K562 (cell line): ENCODE measurements around the gene INPP4B. TPM values are rescaled to one million over a fixed set of nuclear protein-coding genes. Genes with fewer than 3 reads are reported as not detected.

Experiments used
- ATAC-seq: fragments of 200-7000 bp; cut with Tn5 transposase; 3 replicates; pipeline ENCODE4 v1.9.1; 2020; ENCODE audit warnings: moderate library complexity
- BruUV-seq: library from RNA; stranded (reverse); fragments of 400-500 nt; replicated peaks from 2 replicates; lab custom pipeline; 2021; lab: Mats Ljungman, UMichigan
- CTCF ChIA-PET: fragments of 300-600 bp; formaldehyde crosslinking; extraction: SDS; loops from one replicate; lab custom pipeline; 2021; ENCODE audit warnings: low intra/inter-chr PET ratio; lab: Yijun Ruan, JAX
- POLR2A ChIA-PET: fragments of 300-600, 350-650 bp; sonication (Branson Sonifier 250); formaldehyde crosslinking; extraction: SDS; loops from one replicate; lab custom pipeline; 2021; ENCODE audit warnings: antibody characterized with exemption, inconsistent platforms; lab: Yijun Ruan, JAX
- DNase-seq, 4 experiments: peaks; one replicate each; pipeline versions ENCODE4 v3.0.0 to v3.0.0-alpha.2; 2011 to 2018; ENCODE audit warnings: low spot score in 3 of 4, mixed read lengths in 3 of 4; ENCODE audit errors: extremely low read depth in 1 of 4
- FAIRE-seq: peaks from 2 replicates; lab custom pipeline; 2011; peaks lifted over from hg19 to GRCh38; lab: Jason Lieb, UNC
- H2AFZ ChIP-seq: 2 replicates; pipeline ENCODE4 v1.6.0; 2011; ENCODE audit warnings: low read depth, low read length, control low read depth, inconsistent platforms
- H3K27ac ChIP-seq: fragments of 200-600 bp; 3 replicates; pipeline ENCODE4 v1.8.0; 2011; ENCODE audit warnings: low read depth, mild to moderate bottlenecking, control low read depth, inconsistent platforms, low read length, moderate library complexity, mixed read lengths; ENCODE audit errors: extremely low read depth
- H3K27me3 ChIP-seq, 2 experiments: fragments of 300-600 bp in 1 of 2; 2 replicates in 1 of 2; 3 replicates in 1 of 2; pipeline versions ENCODE4 v1.6.0 to v1.8.0; 2011; ENCODE audit warnings: inconsistent platforms in 2 of 2, low read length in 2 of 2, mild to moderate bottlenecking in 1 of 2, mixed read lengths in 1 of 2, moderate library complexity in 1 of 2; ENCODE audit not compliant: control insufficient read depth in 2 of 2, insufficient read depth in 2 of 2
- H3K36me3 ChIP-seq: fragments of 300-600 bp; 3 replicates; pipeline ENCODE4 v1.8.0; 2011; ENCODE audit warnings: mild to moderate bottlenecking, low read length, inconsistent platforms; ENCODE audit not compliant: control insufficient read depth, insufficient read depth
- H3K4me1 ChIP-seq, 2 experiments: fragments of 200-600 bp in 1 of 2; replicated peaks in 1 of 2; 2 replicates in 1 of 2; 3 replicates in 1 of 2; pipeline versions ENCODE4 v1.5.1 to v1.8.0; 2011; ENCODE audit warnings: inconsistent platforms in 2 of 2, low read length in 2 of 2, mild to moderate bottlenecking in 1 of 2, mixed read lengths in 1 of 2, moderate library complexity in 1 of 2; ENCODE audit not compliant: control insufficient read depth in 2 of 2, insufficient read depth in 2 of 2
- H3K4me2 ChIP-seq: 2 replicates; pipeline ENCODE4 v1.6.1; 2011; ENCODE audit warnings: low read length, control low read depth, inconsistent platforms, mixed read lengths; ENCODE audit not compliant: insufficient read depth
- H3K4me3 ChIP-seq: fragments of 200-600 bp; sonication (generic), shearing (Covaris generic); 2 replicates; pipeline ENCODE4 v1.5.1; 2016; ENCODE audit warnings: control low read depth, inconsistent platforms
- H3K79me2 ChIP-seq: fragments of 200-600 bp; 3 replicates; pipeline ENCODE4 v1.8.0; 2011; ENCODE audit warnings: low read length, inconsistent platforms; ENCODE audit not compliant: control insufficient read depth, insufficient read depth
- H3K9ac ChIP-seq, 2 experiments: 2 replicates each; pipeline versions ENCODE4 v1.6.0 to v1.6.1; 2011; ENCODE audit warnings: low read depth in 2 of 2, low read length in 2 of 2, control low read depth in 1 of 2, inconsistent platforms in 1 of 2, mild to moderate bottlenecking in 1 of 2, mixed read lengths in 1 of 2; ENCODE audit not compliant: insufficient read depth in 1 of 2
- H3K9me1 ChIP-seq: one replicate; pipeline ENCODE4 v1.6.0; 2011; ENCODE audit warnings: inconsistent platforms, mild to moderate bottlenecking, low read length, moderate library complexity; ENCODE audit not compliant: control insufficient read depth, insufficient read depth
- H3K9me3 ChIP-seq: replicated peaks from 2 replicates; pipeline ENCODE4 v1.5.1; 2011; ENCODE audit warnings: low read depth, low read length, inconsistent platforms; ENCODE audit not compliant: control insufficient read depth, insufficient read depth
- H4K20me1 ChIP-seq: replicated peaks from 2 replicates; pipeline ENCODE4 v1.6.1; 2011; ENCODE audit warnings: low read length, inconsistent platforms, mixed read lengths; ENCODE audit not compliant: control insufficient read depth, insufficient read depth
- ESRRB ChIP-seq: fragments of 250-450 bp; sonication (Bioruptor Pico); IDR thresholded peaks from 2 replicates; pipeline ENCODE4 v1.5.0; 2020; ENCODE audit warnings: mild to moderate bottlenecking, moderate library complexity, borderline replicate concordance
- FOSL1 ChIP-seq: fragments of 200-800 bp; sonication (Bioruptor generic); conservative IDR thresholded peaks from 2 replicates; pipeline ENCODE4 v1.6.1; 2016; ENCODE audit warnings: missing genetic modification characterization, missing compliant biosample characterization
- GTF2F1 ChIP-seq: IDR thresholded peaks from 2 replicates; pipeline ENCODE4 v1.6.1; 2011; ENCODE audit warnings: low read depth, low read length, improper control_type of control experiment
- RFX1 ChIP-seq: fragments of 450-650 bp; IDR thresholded peaks from 2 replicates; pipeline ENCODE4 v1.6.1; 2016; ENCODE audit warnings: mild to moderate bottlenecking, moderate library complexity
- XRCC4 ChIP-seq: IDR thresholded peaks from one replicate; pipeline ENCODE4 v1.6.1; 2011; ENCODE audit not compliant: insufficient read depth, insufficient read length; ENCODE audit errors: extremely low read depth
- ZNF436 ChIP-seq: fragments of 250-450, 450-650 bp; sonication (Bioruptor Pico); formaldehyde crosslinking; IDR thresholded peaks from 2 replicates; pipeline ENCODE4 v1.7.0; 2020; ENCODE audit warnings: mild to moderate bottlenecking
- ZNF778 ChIP-seq: fragments of 450-650 bp; formaldehyde crosslinking; IDR thresholded peaks from 2 replicates; pipeline ENCODE4 v1.4.0; 2020; ENCODE audit warnings: mild to moderate bottlenecking, moderate library complexity
- ZNF830 ChIP-seq: fragments of 250-450 bp; sonication (Bioruptor Pico); IDR thresholded peaks from 2 replicates; pipeline ENCODE4 v1.5.0; 2021; ENCODE audit warnings: mild to moderate bottlenecking
- WGBS: fragments of 100-300 bp; shearing (Covaris generic); methylation state at CpG from one replicate; pipeline ENCODE4 v1.1.6; 2016; ENCODE audit warnings: low coverage, mixed read lengths; ENCODE audit not compliant: insufficient coverage; ENCODE audit errors: missing lambda C conversion rate; 5-methylcytosine and 5-hydroxymethylcytosine counted together
- in situ Hi-C: fragments of 300-500 bp; cut with MboI; formaldehyde crosslinking; loops from 4 replicates; pipeline ENCODE4 v1.15.0; 2018; ENCODE audit warnings: inconsistent platforms, mixed read lengths
- intact Hi-C: fragments of 100-400 bp; cut with micrococcal nuclease; formaldehyde crosslinking; loops from 2 replicates; pipeline ENCODE4 v1.14.2; 2022
- polyA plus RNA-seq, 8 experiments: library from polyadenylated mRNA; depleted of rRNA in 4 of 8; stranded (reverse) in 5 of 8; unstranded in 3 of 8; fragments of >200 nt; fragmentation: Nextera tagmentation in 2 of 8; fragmentation: Illumina TruSeq in 1 of 8; extraction: Ambion mirVana in 2 of 8; extraction: Trizol in 1 of 8; gene quantifications; 2 replicates each; pipeline versions ENCODE4 v1.2.1 to v1.2.3, GENCODE V29; 2011 to 2014; ENCODE audit warnings: inconsistent platforms in 1 of 8, missing spikeins in 1 of 8
- total RNA-seq, 7 experiments: library from RNA; depleted of rRNA in 6 of 7; stranded (reverse); fragments of >200 nt in 6 of 7; fragmentation: Illumina TruSeq in 2 of 7; extraction: Trizol in 2 of 7; gene quantifications; 2 replicates each; pipeline versions ENCODE4 v1.2.1 to v1.2.3, GENCODE V29; 2011 to 2021; ENCODE audit warnings: low replicate concordance in 1 of 7

The INPP4B gene
- total and polyA plus RNA-seq, 9 of the 15 experiments (the other 6 are each of a cell fraction or from before 2014, with no cell fraction given): 0.04 to 0.11 TPM; not detected in 7

DNA sequence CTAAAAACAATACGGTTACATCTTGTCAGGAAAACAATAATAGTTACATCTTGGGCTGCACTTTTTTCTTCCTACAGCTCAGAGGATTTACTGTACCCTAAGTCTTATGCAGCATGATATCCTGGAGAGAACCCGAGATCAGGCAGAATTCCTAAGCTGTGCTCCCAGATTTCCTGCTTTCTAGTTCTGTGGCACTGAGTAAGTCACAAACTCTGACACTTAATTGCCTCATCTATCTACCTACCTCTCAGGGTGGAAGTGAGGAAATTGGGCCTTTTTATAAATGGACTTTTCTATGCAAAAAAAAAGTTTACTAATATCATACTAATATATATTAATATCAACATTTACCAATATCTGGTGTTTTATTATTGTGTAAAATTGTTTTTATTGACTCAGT lies 438.5 kb downstream of the INPP4B start:
- Histone ChIP-seq H3K4me3 (no peak overlapping the region), H3K79me2 (no peaks in the 10 kb centered on the region), H3K9ac (no peak overlapping the region), H3K4me1 (no peaks in the 10 kb centered on the region), H3K4me2 (no peak overlapping the region), H2AFZ (no peak overlapping the region), H3K9me3 (no peaks in the 10 kb centered on the region; the same call in 1 of the 2 replicates), H4K20me1 (no peaks in the 10 kb centered on the region), H3K27me3 (no peaks in the 10 kb centered on the region), H3K27ac (no peak overlapping the region), H3K36me3 (no peaks in the 10 kb centered on the region), H3K9me1 (no peaks in the 10 kb centered on the region)
- CTCF ChIA-PET: no interaction called here
- 0% methylated on average over 2 of the region's 2 CpGs for WGBS
- TF ChIP-seq ZNF436 (CRISPR knock-in tag) (no peak), ESRRB (no peak), RFX1 (no peak), ZNF778 (CRISPR knock-in tag) (no peak), FOSL1 (no peak), XRCC4 (no peak), ZNF830 (CRISPR knock-in tag) (no peak), GTF2F1 (no peak)
- in situ Hi-C loops: no loop called here
- no TSS peak for BruUV-seq
- ATAC-seq (no peak), DNase-seq (no peak), FAIRE-seq (no peak)
- intact Hi-C loops: no loop called here
- POLR2A ChIA-PET: no interaction called here
